ENCODE data around the gene ZNF740.
"Not testable (repeated sequence)": the region's sequence is repeated elsewhere in the genome, so short reads cannot be mapped to it uniquely, and the experiment has no call there.

The ZNF740 gene

GRCh38 chr12:53173085-53173715, 7.3 kb upstream of the ZNF740 start:
- Histone ChIP-seq H3K27me3 (ENCODE audit: control insufficient read depth, insufficient read depth, low read length) (peaks cover 85% of the 10 kb centered on the region), H3K27ac (ENCODE audit: low read depth, low read length) (no peak overlapping the region), H3K36me3 (ENCODE audit: control insufficient read depth, insufficient read depth, low read length) (no peaks in the 10 kb centered on the region), H3K9ac (ENCODE audit: low read depth, low read length) (no peak overlapping the region), H3K4me3 (ENCODE audit: low read depth, low read length) (no peak overlapping the region), H3K4me1 (ENCODE audit: control insufficient read depth, insufficient read depth, low read length) (peaks cover 9% of the 10 kb centered on the region), H3K9me3 (ENCODE audit: control insufficient read depth, insufficient read depth, low read length) (no peaks in the 10 kb centered on the region)

GRCh38 chr12:53174881-53175491, 5.5 kb upstream of the ZNF740 start:
- peaks cover 94% of the 10 kb centered on the region for H3K27me3 ChIP-seq (ENCODE audit: control insufficient read depth, insufficient read depth, low read length)
- H3K27ac ChIP-seq (ENCODE audit: low read depth, low read length), result peak overlapping the region; percentile 12

GRCh38 chr12:53176750-53177149, 3.8 kb upstream of the ZNF740 start:
- Histone ChIP-seq H3K27me3 (ENCODE audit: control insufficient read depth, insufficient read depth, low read length) (peaks cover 76% of the 10 kb centered on the region), H3K27ac (ENCODE audit: low read depth, low read length) (no peak overlapping the region)

More at GRCh38 chr12:53174881-53175491, 5.5 kb upstream of the ZNF740 start:
- H3K9ac ChIP-seq (ENCODE audit: low read depth, low read length), result no peak overlapping the region
- no peaks in the 10 kb centered on the region for H3K36me3 ChIP-seq (ENCODE audit: control insufficient read depth, insufficient read depth, low read length)
- H3K4me1 ChIP-seq (ENCODE audit: control insufficient read depth, insufficient read depth, low read length), result peaks cover 15% of the 10 kb centered on the region
- no peaks in the 10 kb centered on the region for H3K9me3 ChIP-seq (ENCODE audit: control insufficient read depth, insufficient read depth, low read length)
- H3K4me3 ChIP-seq (ENCODE audit: low read depth, low read length), result no peak overlapping the region

GRCh38 chr12:53177447-53177846, 3.1 kb upstream of the ZNF740 start:
- H3K4me3 ChIP-seq (ENCODE audit: low read depth, low read length); H3K36me3 ChIP-seq (ENCODE audit: control insufficient read depth, insufficient read depth, low read length); H3K9me3 ChIP-seq (ENCODE audit: control insufficient read depth, insufficient read depth, low read length); H3K9ac ChIP-seq (ENCODE audit: low read depth, low read length); H3K27ac ChIP-seq (ENCODE audit: low read depth, low read length): not testable (repeated sequence)
- Histone ChIP-seq H3K27me3 (ENCODE audit: control insufficient read depth, insufficient read depth, low read length) (peaks cover 69% of the 10 kb centered on the region), H3K4me1 (ENCODE audit: control insufficient read depth, insufficient read depth, low read length) (peaks cover 22% of the 10 kb centered on the region)

More at GRCh38 chr12:53176750-53177149, 3.8 kb upstream of the ZNF740 start:
- Histone ChIP-seq H3K4me3 (ENCODE audit: low read depth, low read length) (no peak overlapping the region), H3K4me1 (ENCODE audit: control insufficient read depth, insufficient read depth, low read length) (peaks cover 21% of the 10 kb centered on the region), H3K9me3 (ENCODE audit: control insufficient read depth, insufficient read depth, low read length) (no peaks in the 10 kb centered on the region), H3K9ac (ENCODE audit: low read depth, low read length) (no peak overlapping the region), H3K36me3 (ENCODE audit: control insufficient read depth, insufficient read depth, low read length) (no peaks in the 10 kb centered on the region)

- H3K27ac ChIP-seq (ENCODE audit: low read depth, low read length); H3K9ac ChIP-seq (ENCODE audit: low read depth, low read length): not testable (repeated sequence)
Observed at GRCh38 chr12:53178803-53179202, 1.7 kb upstream of the ZNF740 start.

GRCh38 chr12:53179687-53180219, 769 bp upstream of the ZNF740 start:
- Histone ChIP-seq H3K4me1 (ENCODE audit: control insufficient read depth, insufficient read depth, low read length) (peaks cover 21% of the 10 kb centered on the region), H3K27ac (ENCODE audit: low read depth, low read length) (peak overlapping the region; percentile 97)

More at GRCh38 chr12:53178803-53179202, 1.7 kb upstream of the ZNF740 start:
- H3K4me3 ChIP-seq (ENCODE audit: low read depth, low read length); H3K9me3 ChIP-seq (ENCODE audit: control insufficient read depth, insufficient read depth, low read length): not testable (repeated sequence)
- Histone ChIP-seq H3K36me3 (ENCODE audit: control insufficient read depth, insufficient read depth, low read length) (peaks cover 20% of the 10 kb centered on the region), H3K4me1 (ENCODE audit: control insufficient read depth, insufficient read depth, low read length) (peaks cover 22% of the 10 kb centered on the region), H3K27me3 (ENCODE audit: control insufficient read depth, insufficient read depth, low read length) (peaks cover 55% of the 10 kb centered on the region)

GRCh38 chr12:53180931-53181645, 566 bp downstream of the ZNF740 start:
- peaks cover 12% of the 10 kb centered on the region; the same call in 1 of the 2 replicates for H3K4me1 ChIP-seq (ENCODE audit: control insufficient read depth, insufficient read depth, low read length)
- H3K9me3 ChIP-seq (ENCODE audit: control insufficient read depth, insufficient read depth, low read length), result no peaks in the 10 kb centered on the region
- peaks cover 35% of the 10 kb centered on the region for H3K27me3 ChIP-seq (ENCODE audit: control insufficient read depth, insufficient read depth, low read length)
- peak overlapping the region; percentile 97 for H3K27ac ChIP-seq (ENCODE audit: low read depth, low read length)
- peak overlapping the region; percentile 71 for H3K9ac ChIP-seq (ENCODE audit: low read depth, low read length)
- peaks cover 39% of the 10 kb centered on the region for H3K36me3 ChIP-seq (ENCODE audit: control insufficient read depth, insufficient read depth, low read length)
- H3K4me3 ChIP-seq (ENCODE audit: low read depth, low read length), result peak overlapping the region; percentile 97

More at GRCh38 chr12:53179687-53180219, 769 bp upstream of the ZNF740 start:
- Histone ChIP-seq H3K9ac (ENCODE audit: low read depth, low read length) (peak overlapping the region; percentile 54), H3K36me3 (ENCODE audit: control insufficient read depth, insufficient read depth, low read length) (peaks cover 26% of the 10 kb centered on the region), H3K4me3 (ENCODE audit: low read depth, low read length) (peak overlapping the region; percentile 97), H3K9me3 (ENCODE audit: control insufficient read depth, insufficient read depth, low read length) (no peaks in the 10 kb centered on the region), H3K27me3 (ENCODE audit: control insufficient read depth, insufficient read depth, low read length) (peaks cover 46% of the 10 kb centered on the region)

- peak overlapping the region; percentile 97 for H3K4me3 ChIP-seq (ENCODE audit: low read depth, low read length)
- peaks cover 12% of the 10 kb centered on the region; the same call in 1 of the 2 replicates for H3K4me1 ChIP-seq (ENCODE audit: control insufficient read depth, insufficient read depth, low read length)
- H3K9me3 ChIP-seq (ENCODE audit: control insufficient read depth, insufficient read depth, low read length), result no peaks in the 10 kb centered on the region
- peaks cover 26% of the 10 kb centered on the region for H3K27me3 ChIP-seq (ENCODE audit: control insufficient read depth, insufficient read depth, low read length)
- H3K27ac ChIP-seq (ENCODE audit: low read depth, low read length), result no peak overlapping the region
- H3K9ac ChIP-seq (ENCODE audit: low read depth, low read length), result no peak overlapping the region
- H3K36me3 ChIP-seq (ENCODE audit: control insufficient read depth, insufficient read depth, low read length), result peaks cover 48% of the 10 kb centered on the region
Observed at GRCh38 chr12:53181935-53182334, 1.4 kb downstream of the ZNF740 start.

- peaks cover 57% of the 10 kb centered on the region for H3K36me3 ChIP-seq (ENCODE audit: control insufficient read depth, insufficient read depth, low read length)
- H3K4me3 ChIP-seq (ENCODE audit: low read depth, low read length), result no peak overlapping the region
Observed at GRCh38 chr12:53182903-53183302, 2.4 kb downstream of the ZNF740 start.

GRCh38 chr12:53184828-53185227, 4.3 kb downstream of the ZNF740 start:
- peaks cover under 1% of the 10 kb centered on the region; the same call in 1 of the 2 replicates for H3K27me3 ChIP-seq (ENCODE audit: control insufficient read depth, insufficient read depth, low read length)
- peaks cover 16% of the 10 kb centered on the region for H3K4me1 ChIP-seq (ENCODE audit: control insufficient read depth, insufficient read depth, low read length)
- H3K36me3 ChIP-seq (ENCODE audit: control insufficient read depth, insufficient read depth, low read length), result peaks cover 60% of the 10 kb centered on the region
- H3K9me3 ChIP-seq (ENCODE audit: control insufficient read depth, insufficient read depth, low read length), result no peaks in the 10 kb centered on the region
- H3K9ac ChIP-seq (ENCODE audit: low read depth, low read length), result no peak overlapping the region
- H3K27ac ChIP-seq (ENCODE audit: low read depth, low read length), result no peak overlapping the region
- no peak overlapping the region for H3K4me3 ChIP-seq (ENCODE audit: low read depth, low read length)

More at GRCh38 chr12:53182903-53183302, 2.4 kb downstream of the ZNF740 start:
- Histone ChIP-seq H3K9me3 (ENCODE audit: control insufficient read depth, insufficient read depth, low read length) (no peaks in the 10 kb centered on the region), H3K27me3 (ENCODE audit: control insufficient read depth, insufficient read depth, low read length) (peaks cover 17% of the 10 kb centered on the region), H3K9ac (ENCODE audit: low read depth, low read length) (no peak overlapping the region), H3K4me1 (ENCODE audit: control insufficient read depth, insufficient read depth, low read length) (peaks cover 12% of the 10 kb centered on the region; the same call in 1 of the 2 replicates), H3K27ac (ENCODE audit: low read depth, low read length) (no peak overlapping the region)

Data from HUES48 (cell line).